A673 (cell line): ENCODE measurements around the gene BPHL.

ENCODE experiments used
- EZH2 ChIP-seq: fragments of 200-600 bp; sonication (generic); IDR thresholded peaks from 2 replicates; pipeline ENCODE4 v1.6.1; 2017; ENCODE audit warnings: borderline replicate concordance, low read depth, mild to moderate bottlenecking, mixed read lengths, antibody characterized with exemption, low read length; ENCODE audit not compliant: poor library complexity, severe bottlenecking
- TF ChIP-seq, protein P1 (sequence below): fragments of 300-800, 200-600 bp; sonication (generic); conservative IDR thresholded peaks from 2 replicates; pipeline ENCODE4 v1.5.1; 2017; ENCODE audit warnings: low read depth, mild to moderate bottlenecking, antibody characterized with exemption, low read length, moderate library complexity, mixed read lengths

DNA sequence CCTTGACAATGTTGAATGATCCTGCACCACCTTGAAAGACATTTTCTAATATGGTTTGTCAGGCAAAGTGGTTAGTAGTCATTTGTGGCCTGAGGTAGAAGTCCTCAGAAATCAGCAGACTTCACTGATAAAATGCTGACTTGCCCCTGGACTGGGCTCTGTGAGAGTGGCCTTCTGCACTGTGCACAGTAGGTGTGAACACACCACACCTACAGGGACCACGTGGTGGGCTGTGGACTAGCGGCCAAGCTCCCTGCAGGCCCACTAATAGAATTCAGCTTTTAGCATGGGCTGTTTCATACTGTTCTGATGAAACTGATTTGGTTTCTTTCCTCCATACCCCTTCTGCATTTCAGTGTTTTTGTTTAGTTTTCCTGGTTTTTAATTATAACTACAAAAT is 7.3 kb downstream of the BPHL start:
- TF ChIP-seq, protein P1, sequence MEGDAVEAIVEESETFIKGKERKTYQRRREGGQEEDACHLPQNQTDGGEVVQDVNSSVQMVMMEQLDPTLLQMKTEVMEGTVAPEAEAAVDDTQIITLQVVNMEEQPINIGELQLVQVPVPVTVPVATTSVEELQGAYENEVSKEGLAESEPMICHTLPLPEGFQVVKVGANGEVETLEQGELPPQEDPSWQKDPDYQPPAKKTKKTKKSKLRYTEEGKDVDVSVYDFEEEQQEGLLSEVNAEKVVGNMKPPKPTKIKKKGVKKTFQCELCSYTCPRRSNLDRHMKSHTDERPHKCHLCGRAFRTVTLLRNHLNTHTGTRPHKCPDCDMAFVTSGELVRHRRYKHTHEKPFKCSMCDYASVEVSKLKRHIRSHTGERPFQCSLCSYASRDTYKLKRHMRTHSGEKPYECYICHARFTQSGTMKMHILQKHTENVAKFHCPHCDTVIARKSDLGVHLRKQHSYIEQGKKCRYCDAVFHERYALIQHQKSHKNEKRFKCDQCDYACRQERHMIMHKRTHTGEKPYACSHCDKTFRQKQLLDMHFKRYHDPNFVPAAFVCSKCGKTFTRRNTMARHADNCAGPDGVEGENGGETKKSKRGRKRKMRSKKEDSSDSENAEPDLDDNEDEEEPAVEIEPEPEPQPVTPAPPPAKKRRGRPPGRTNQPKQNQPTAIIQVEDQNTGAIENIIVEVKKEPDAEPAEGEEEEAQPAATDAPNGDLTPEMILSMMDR, result no peak
- TF ChIP-seq EZH2, result no peak
